ENCODE measurements around the gene DNAJC11.
"Not testable (repeated sequence)": the region's sequence is repeated elsewhere in the genome, so short reads cannot be mapped to it uniquely, and the experiment has no call there.

The DNAJC11 gene

DNA sequence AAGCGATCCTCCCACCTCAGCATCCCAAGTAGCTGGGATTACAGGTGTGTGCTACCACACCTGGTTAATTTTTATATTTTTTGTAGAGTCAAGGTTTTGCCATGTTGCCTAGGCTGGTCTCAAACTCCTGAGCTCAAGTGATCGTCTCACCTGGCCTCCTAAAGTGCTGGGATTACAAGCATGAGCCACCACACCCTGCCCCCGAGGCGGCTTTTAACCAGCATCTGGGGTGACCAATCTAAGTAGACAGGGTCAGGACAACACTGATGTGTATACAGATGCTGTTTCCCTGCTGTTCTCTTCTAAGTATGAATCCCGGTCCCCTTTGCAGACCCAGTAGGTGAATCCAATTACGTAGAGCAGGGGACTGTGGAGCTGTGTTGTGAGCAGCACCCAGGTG is 53.1 kb downstream of the DNAJC11 start:
- Mint-ChIP-seq H3K36me3 (ENCODE audit: low read depth) (peaks cover 20% of the 10 kb centered on the region), H3K27ac (no peak overlapping the region), H3K9me3 (no peaks in the 10 kb centered on the region), H3K4me3 (no peak overlapping the region), H3K4me1 (peaks cover 2% of the 10 kb centered on the region), H3K27me3 (no peaks in the 10 kb centered on the region)
- ATAC-seq (no peak), DNase-seq (no peak)

DNA sequence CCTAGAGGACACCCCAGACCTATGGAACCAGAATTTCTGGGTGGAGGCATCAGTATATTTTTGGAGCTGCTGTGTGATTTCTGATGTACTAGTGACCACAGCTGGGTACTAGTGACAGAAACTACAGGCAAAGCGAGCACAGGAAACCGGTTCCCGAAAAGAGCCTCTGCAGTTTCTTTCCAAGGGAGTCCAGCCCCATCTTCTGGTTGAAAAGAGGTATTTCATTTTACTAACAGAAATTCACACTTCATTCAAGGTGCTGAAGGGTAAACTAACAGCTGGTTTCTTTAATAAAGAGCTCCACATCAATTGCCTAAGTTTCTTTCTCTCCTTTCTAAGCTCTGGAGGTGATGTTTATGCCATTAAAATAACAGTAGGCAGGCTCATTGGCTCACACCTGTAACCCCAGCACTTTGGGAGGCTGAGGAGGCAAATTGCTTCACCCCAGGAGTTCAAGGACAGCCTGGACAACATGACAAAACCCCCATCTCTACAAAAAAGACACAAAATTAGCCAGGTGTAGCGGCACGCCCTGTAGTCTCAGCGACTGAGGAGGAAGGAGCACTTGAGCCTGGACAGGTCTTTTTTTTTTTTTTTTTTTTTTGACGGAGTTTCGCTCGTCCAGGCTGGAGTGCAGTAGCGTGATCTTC is 55.0 kb downstream of the DNAJC11 start:
- no peak overlapping the region for H3K27ac Mint-ChIP-seq
- no peak overlapping the region for H3K4me3 Mint-ChIP-seq
- ATAC-seq (no peak), DNase-seq (no peak)
- no peaks in the 10 kb centered on the region for H3K9me3 Mint-ChIP-seq
- H3K4me1 Mint-ChIP-seq = peaks cover 2% of the 10 kb centered on the region
- no peaks in the 10 kb centered on the region for H3K27me3 Mint-ChIP-seq
- peaks cover 22% of the 10 kb centered on the region for H3K36me3 Mint-ChIP-seq (ENCODE audit: low read depth)

DNA sequence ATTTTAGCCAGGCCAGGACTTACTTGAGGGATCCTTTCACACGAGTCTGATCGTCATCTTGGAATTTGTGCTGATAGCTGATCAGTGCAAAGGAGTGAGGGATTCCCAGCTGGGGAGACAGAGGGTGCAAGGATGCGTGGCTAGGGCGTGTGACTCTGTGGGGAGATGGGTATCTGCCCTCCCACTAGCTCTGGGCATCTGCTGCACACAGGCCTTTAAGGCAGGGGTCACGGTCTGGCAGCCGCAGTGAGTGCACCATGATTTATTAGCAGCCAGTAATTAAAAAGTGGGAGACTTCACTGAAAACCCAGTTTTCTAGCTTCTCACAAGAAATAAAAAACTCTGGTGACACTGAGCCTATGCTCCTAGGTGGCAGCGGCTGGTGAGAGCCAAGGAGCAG is 56.6 kb downstream of the DNAJC11 start:
- H3K27me3 Mint-ChIP-seq = no peaks in the 10 kb centered on the region
- no peak for ATAC-seq

DNA sequence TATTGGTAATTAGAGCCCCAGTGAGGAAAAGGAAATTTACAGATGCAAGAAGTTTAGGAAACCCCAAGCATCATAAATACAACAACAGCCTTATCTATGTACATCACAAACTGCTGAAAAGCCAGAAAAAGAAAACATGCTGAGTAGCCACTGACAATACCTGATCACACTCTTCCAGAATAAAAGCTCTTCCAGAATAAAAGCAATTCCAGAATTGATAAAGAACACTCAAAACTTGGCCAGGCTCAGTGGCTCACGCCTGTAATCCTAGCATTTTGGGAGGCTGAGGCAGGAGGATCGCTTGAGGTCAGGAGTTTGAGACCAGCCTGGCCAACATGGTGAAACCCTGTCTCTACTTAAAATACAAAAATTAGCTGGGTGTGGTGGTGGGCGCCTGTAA is 60.7 kb downstream of the DNAJC11 start:
- not testable (repeated sequence) for H3K4me3 Mint-ChIP-seq, H3K27ac Mint-ChIP-seq, H3K27me3 Mint-ChIP-seq, H3K9me3 Mint-ChIP-seq, H3K4me1 Mint-ChIP-seq, DNase-seq, ATAC-seq
- peaks cover 35% of the 10 kb centered on the region for H3K36me3 Mint-ChIP-seq (ENCODE audit: low read depth)

More for the DNA sequence above, 56.6 kb downstream of the DNAJC11 start:
- DNase-seq = no peak
- Mint-ChIP-seq H3K36me3 (ENCODE audit: low read depth) (peaks cover 22% of the 10 kb centered on the region), H3K4me3 (no peak overlapping the region), H3K27ac (no peak overlapping the region), H3K9me3 (no peaks in the 10 kb centered on the region), H3K4me1 (peaks cover 2% of the 10 kb centered on the region)

GRCh38 chr1:6638226-6638625 is 63.4 kb downstream of the DNAJC11 start:
- Mint-ChIP-seq H3K36me3 (ENCODE audit: low read depth) (peaks cover 30% of the 10 kb centered on the region), H3K9me3 (no peaks in the 10 kb centered on the region), H3K4me3 (no peak overlapping the region), H3K27ac (no peak overlapping the region), H3K4me1 (no peaks in the 10 kb centered on the region), H3K27me3 (no peaks in the 10 kb centered on the region)
- ATAC-seq (no peak), DNase-seq (no peak)

DNA sequence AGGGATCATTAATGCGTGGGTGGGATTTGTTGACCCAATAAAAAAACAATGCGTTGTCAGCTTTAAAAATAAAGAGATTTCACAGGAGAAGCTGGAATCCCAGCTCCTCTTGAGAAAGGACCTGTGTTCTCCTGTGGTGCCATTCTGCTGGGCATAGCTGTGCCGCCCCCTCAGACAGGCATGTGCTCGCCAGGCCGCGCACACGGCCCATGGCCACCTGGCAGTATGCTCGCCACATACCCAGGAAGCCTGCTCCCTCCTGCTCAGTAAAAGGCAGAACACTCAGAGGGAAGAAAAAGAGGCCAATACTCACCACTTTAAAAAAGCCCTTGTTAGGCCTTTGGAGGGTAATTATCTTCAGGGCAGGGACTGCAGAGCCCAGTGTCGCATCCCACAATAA is 63.8 kb downstream of the DNAJC11 start:
- no peak overlapping the region for H3K27ac Mint-ChIP-seq

DNA sequence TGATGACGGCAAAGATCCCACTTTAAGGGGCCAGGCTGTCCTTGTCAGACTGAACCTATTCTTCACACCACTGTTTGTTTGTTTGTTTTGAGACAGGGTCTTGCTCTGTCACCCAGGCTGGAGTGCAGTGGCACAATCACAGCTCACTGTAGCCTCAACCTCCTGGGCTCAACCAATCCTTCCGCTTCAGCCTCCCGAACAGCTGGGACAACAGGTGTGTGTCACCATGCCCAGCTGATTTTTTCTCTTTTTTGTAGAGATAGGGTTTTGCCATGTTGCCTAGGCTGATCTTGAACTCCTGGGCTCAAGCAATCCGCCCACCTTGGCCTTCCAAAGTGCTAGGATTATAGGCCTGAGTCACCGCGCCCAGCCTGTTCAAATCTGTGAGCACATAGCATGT is 64.8 kb downstream of the DNAJC11 start:
- H3K27me3 Mint-ChIP-seq, DNase-seq, H3K27ac Mint-ChIP-seq, H3K4me3 Mint-ChIP-seq, H3K4me1 Mint-ChIP-seq, H3K9me3 Mint-ChIP-seq, ATAC-seq: not testable (repeated sequence)
- H3K36me3 Mint-ChIP-seq (ENCODE audit: low read depth) = peaks cover 20% of the 10 kb centered on the region

More for the DNA sequence above, 63.8 kb downstream of the DNAJC11 start:
- Mint-ChIP-seq H3K4me1 (no peaks in the 10 kb centered on the region), H3K27me3 (no peaks in the 10 kb centered on the region), H3K9me3 (no peaks in the 10 kb centered on the region), H3K4me3 (no peak overlapping the region), H3K36me3 (ENCODE audit: low read depth) (peaks cover 26% of the 10 kb centered on the region)
- no peak for DNase-seq
- ATAC-seq = no peak

GRCh38 chr1:6635910-6636760 is 65.5 kb downstream of the DNAJC11 start:
- DNase-seq (no peak), ATAC-seq (no peak)
- H3K9me3 Mint-ChIP-seq = no peaks in the 10 kb centered on the region
- no peak overlapping the region for H3K4me3 Mint-ChIP-seq
- H3K4me1 Mint-ChIP-seq = no peaks in the 10 kb centered on the region
- peaks cover 20% of the 10 kb centered on the region for H3K36me3 Mint-ChIP-seq (ENCODE audit: low read depth)
- no peaks in the 10 kb centered on the region for H3K27me3 Mint-ChIP-seq
- no peak overlapping the region for H3K27ac Mint-ChIP-seq

DNA sequence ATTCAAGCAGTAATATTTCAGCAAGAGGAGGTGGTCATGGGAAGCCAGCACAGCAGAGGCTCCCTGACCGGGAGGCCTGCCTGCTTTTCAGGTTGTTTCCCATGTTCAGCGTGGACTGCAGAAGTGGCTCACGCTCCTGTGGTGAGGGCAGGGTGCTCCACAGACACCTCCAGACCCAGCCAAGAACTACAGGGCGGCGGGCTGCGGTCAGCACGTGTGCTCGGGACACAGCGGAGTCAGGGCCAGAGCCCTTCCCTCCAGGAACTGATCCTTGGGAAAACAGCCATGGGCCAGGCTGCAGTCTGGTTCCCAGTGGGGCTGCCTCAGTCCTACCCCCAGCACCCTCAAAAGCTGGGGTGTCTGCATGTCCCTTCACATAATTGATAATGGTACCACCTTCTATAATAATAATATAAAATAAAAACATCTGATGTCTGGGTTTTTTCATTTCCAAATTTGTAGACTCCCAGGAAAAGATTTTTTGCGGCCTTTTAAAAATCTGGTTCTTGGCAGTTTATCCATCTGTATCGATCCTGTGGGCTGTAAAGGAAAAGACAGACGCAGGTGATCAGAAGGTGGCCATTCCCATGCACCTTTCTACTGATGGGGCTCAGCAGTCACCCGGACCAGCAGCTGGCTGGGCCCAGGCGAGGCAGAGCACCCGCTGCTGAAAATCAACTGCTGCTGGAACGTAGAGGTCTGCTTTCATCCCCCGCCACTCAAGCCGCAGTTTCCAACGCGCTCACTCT is 66.3 kb downstream of the DNAJC11 start:
- DNase-seq (no peak), ATAC-seq (no peak)
- Mint-ChIP-seq H3K36me3 (ENCODE audit: low read depth) (peaks cover 20% of the 10 kb centered on the region), H3K4me1 (no peaks in the 10 kb centered on the region), H3K27ac (no peak overlapping the region), H3K4me3 (no peak overlapping the region), H3K27me3 (no peaks in the 10 kb centered on the region), H3K9me3 (no peaks in the 10 kb centered on the region)

GRCh38 chr1:6634371-6635052 is 67.1 kb downstream of the DNAJC11 start:
- peaks cover 20% of the 10 kb centered on the region for H3K36me3 Mint-ChIP-seq (ENCODE audit: low read depth)
- H3K4me3 Mint-ChIP-seq = no peak overlapping the region
- H3K27ac Mint-ChIP-seq = no peak overlapping the region
- peak; percentile 24 for ATAC-seq
- no peaks in the 10 kb centered on the region for H3K27me3 Mint-ChIP-seq
- H3K9me3 Mint-ChIP-seq = no peaks in the 10 kb centered on the region
- DNase-seq = peak; percentile 58
- no peaks in the 10 kb centered on the region for H3K4me1 Mint-ChIP-seq

- H3K27ac Mint-ChIP-seq = no peak overlapping the region
- no peak overlapping the region for H3K4me3 Mint-ChIP-seq
- peaks cover under 1% of the 10 kb centered on the region for H3K4me1 Mint-ChIP-seq
- DNase-seq (no peak), ATAC-seq (no peak)
- H3K9me3 Mint-ChIP-seq = no peaks in the 10 kb centered on the region
- no peaks in the 10 kb centered on the region for H3K27me3 Mint-ChIP-seq
- H3K36me3 Mint-ChIP-seq (ENCODE audit: low read depth) = peaks cover 19% of the 10 kb centered on the region
These were observed 68.8 kb downstream of the DNAJC11 start for GRCh38 chr1:6632588-6633514.

GRCh38 chr1:6631058-6631457 is 70.6 kb downstream of the DNAJC11 start:
- ATAC-seq (no peak), DNase-seq (no peak)
- no peaks in the 10 kb centered on the region for H3K9me3 Mint-ChIP-seq
- H3K36me3 Mint-ChIP-seq (ENCODE audit: low read depth) = peaks cover 15% of the 10 kb centered on the region
- H3K27ac Mint-ChIP-seq = no peak overlapping the region
- H3K27me3 Mint-ChIP-seq = no peaks in the 10 kb centered on the region
- peaks cover 17% of the 10 kb centered on the region for H3K4me1 Mint-ChIP-seq
- H3K4me3 Mint-ChIP-seq = no peak overlapping the region

- Mint-ChIP-seq H3K27ac (no peak overlapping the region), H3K36me3 (ENCODE audit: low read depth) (peaks cover 15% of the 10 kb centered on the region), H3K4me3 (no peak overlapping the region), H3K9me3 (no peaks in the 10 kb centered on the region), H3K27me3 (no peaks in the 10 kb centered on the region), H3K4me1 (peaks cover 22% of the 10 kb centered on the region)
- no peak for ATAC-seq
- DNase-seq = no peak
These were observed 71.6 kb downstream of the DNAJC11 start for GRCh38 chr1:6630027-6630426.
